ENCODE results near the gene SLC25A31.

Gene SLC25A31

DNA sequence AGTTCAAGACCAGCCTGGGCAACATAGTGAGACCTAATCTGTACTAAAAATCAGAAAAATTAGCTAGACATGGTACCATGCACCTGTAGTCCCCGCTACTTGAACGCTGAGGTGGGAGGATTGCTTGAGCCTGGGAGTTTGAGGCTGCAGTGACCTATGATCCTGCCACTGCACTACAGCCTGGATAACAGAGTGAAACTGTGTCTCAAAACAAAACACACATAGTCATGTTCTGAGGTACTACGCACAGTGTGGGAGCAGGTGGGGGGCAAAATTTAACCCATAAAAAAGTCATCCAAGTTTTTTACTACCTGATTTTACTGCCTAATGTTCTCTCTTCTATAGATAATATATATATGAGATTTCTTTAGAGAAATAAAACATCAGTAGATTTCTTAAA lies 80.4 kb downstream of the SLC25A31 start:
- no peak for TF ChIP-seq CTCF (IDR thresholded peaks at IDR 0.05; ENCODE audit: low read depth, low read length)
- no peak for DNase-seq (ENCODE audit: extremely low read depth, low read depth)

- DNase-seq (ENCODE audit: extremely low read depth, low read depth): no peak
- no peak for TF ChIP-seq CTCF (IDR thresholded peaks at IDR 0.05; ENCODE audit: low read depth, low read length)
Observed at GRCh38 chr4:127822430-127822829, 92.2 kb downstream of the SLC25A31 start.

Data from AG09319 (cell line).